Measurements from ENCODE around the gene FAM174B.

Gene FAM174B

GRCh38 chr15:92569778-92570177, 85.8 kb downstream of the FAM174B start:
- DNase-seq (ENCODE audit: low read depth): no peak

All from stromal cell of bone marrow (primary cell).